Suppressor macrophage treated with lipopolysaccharide for 1 hour (primary cell): ENCODE data around the gene SCN3B.

Source experiments
- DNase-seq, 3 donors: peaks; one replicate each; pipeline ENCODE4 v3.0.0-alpha.2; 2020 to 2022

SCN3B gene

GRCh38 chr11:123653827-123654565 lies 428 bp downstream of the SCN3B start:
- DNase-seq, result peak in 2 of 3 donors; percentile 55 to 70

- DNase-seq, result no peak
Observed at GRCh38 chr11:123653483-123653826, 969 bp downstream of the SCN3B start.

GRCh38 chr11:123652599-123652998 lies 1.8 kb downstream of the SCN3B start:
- DNase-seq, result no peak

DNA sequence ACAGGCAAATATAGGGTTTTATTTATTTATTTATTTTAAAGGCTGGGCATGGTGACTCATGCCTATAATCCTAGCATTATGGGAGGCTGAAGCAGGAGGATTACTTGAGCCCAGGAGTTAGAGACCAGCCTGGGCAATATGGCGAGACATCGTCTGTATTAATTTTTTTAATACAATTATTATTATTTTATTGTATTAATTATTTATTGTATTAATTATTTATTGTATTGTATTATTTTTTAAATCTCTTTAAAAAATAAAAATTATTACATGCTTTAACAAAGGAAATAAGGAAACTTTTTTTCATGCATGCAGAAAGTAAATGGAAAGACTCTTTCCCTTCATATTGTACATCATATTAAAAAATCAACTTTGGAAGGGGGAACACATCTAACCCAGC lies 3.5 kb downstream of the SCN3B start:
- no peak for DNase-seq

GRCh38 chr11:123645286-123645975 lies 9.0 kb downstream of the SCN3B start:
- no peak for DNase-seq

- no peak for DNase-seq
Observed at GRCh38 chr11:123642435-123642834, 12.0 kb downstream of the SCN3B start.

- no peak for DNase-seq
Observed at GRCh38 chr11:123641495-123641840, 13.0 kb downstream of the SCN3B start.

DNA sequence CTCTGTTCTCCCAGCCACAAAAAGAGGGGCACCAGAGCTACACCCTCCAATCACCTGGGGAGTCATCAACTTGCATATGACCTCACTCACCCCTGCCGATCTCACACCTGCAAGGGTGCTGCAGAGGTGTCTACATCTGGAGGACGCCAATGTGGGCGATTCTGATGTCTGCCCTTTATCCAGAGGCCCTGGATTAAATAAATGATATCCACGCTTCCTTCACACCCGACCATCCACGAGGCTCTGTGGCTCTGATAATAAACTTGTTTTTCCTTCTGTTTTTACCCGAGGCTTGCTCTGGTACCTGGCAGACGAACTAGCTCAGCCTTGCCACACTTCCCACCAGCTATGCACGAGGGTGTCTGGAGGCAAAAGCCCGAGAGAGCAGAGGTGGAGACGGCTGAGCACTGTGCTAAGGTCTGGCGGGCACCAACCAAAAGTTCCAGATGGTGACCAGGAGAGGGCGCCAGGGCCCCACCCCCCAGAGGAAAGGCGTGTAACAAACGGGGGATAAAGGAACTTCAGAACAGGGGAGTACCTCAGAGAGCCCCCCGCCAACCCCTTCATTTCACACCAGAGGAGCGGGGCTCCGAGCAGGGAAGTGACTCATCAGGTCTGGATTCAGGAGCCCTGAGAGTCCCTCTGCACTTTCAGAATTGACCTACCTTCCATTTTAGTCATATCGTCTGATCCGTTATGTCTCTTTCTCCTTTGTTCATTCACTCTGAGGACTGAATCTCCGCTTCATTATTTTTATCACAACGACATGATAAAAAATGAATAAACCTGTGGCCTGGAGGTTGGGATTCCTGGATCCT lies 13.5 kb downstream of the SCN3B start:
- DNase-seq, result peak; percentile 48 to 69 (median 52)

- no peak for DNase-seq
Observed at GRCh38 chr11:123640029-123640428, 14.4 kb downstream of the SCN3B start.

- peak in 1 of 3 donors; percentile 7 for DNase-seq
Observed at GRCh38 chr11:123630126-123630608, 24.3 kb downstream of the SCN3B start.

GRCh38 chr11:123628936-123629683 lies 25.3 kb downstream of the SCN3B start:
- peak in 1 of 3 donors; percentile 9 for DNase-seq

DNA sequence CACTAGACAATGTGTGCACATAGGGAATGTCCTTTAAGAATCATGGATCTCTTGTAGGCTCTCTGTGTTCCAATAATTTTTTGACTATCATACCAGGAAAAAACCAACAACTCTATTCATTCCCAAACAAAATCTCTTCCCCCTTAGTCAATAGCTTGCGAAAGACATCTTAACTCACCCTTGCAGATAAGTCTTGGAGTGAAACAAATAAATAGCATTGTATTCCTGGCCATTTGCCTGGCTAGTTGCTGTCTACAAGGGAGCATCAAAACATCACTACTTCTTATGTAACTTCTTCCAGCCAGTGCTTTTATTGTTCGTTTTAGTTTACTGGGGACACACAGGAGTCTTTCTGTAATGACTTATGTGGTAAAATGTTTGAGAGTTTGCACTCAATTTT lies 29.4 kb downstream of the SCN3B start:
- DNase-seq, result no peak

DNA sequence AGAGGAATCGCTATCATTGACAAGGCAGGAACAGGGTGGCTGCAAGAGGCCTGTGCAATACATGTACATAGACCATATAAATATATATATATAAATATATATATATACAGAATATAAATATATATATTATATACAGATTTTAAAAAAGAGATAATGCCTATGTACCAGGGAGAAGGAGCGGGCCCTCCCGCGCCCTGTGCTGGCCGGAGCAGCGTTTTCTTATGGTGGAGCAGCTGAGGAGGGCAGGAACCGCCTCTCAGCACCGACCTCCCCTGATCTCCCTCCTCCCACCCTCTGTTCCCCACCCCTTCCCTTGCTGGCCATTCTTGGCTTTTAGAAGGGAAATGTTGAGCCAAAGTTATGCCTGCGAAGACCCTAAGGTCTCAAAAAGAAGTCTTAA lies 31.8 kb downstream of the SCN3B start:
- DNase-seq, result no peak

DNA sequence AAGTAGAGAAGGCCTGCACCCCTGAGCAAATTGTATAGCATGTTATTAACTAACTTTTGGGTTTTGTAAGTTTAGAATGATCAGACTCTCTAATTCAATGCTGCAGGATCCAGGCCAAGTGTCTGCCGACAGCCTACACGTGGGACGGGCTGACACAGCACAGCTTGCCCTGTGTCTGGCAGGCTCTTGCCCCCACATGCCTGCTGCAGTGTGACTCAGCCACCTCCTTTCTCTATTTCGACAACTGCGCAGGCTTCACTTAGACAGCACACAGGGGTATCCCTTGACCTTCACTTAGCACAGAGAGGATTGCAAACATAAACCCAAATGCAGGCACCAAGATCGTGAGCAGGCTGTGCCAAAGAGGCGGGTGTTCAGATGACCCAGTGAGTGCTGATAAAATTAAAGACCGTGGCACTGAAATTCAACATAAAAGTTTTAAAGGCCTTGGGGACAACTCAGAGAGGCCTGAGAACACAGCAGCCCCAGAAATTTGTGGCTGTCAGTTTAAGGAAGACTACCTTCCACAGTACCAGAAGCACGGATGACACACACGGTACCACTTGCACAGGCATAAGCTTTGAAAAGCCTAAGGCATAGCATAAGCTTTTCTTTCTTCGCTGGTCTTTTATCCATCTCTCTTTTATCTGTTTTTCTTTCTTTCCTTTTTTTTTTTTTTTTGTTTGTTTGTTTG lies 37.8 kb downstream of the SCN3B start:
- DNase-seq, result peak in 1 of 3 donors; percentile 34

GRCh38 chr11:123611698-123612097 lies 42.7 kb downstream of the SCN3B start:
- DNase-seq, result no peak

DNA sequence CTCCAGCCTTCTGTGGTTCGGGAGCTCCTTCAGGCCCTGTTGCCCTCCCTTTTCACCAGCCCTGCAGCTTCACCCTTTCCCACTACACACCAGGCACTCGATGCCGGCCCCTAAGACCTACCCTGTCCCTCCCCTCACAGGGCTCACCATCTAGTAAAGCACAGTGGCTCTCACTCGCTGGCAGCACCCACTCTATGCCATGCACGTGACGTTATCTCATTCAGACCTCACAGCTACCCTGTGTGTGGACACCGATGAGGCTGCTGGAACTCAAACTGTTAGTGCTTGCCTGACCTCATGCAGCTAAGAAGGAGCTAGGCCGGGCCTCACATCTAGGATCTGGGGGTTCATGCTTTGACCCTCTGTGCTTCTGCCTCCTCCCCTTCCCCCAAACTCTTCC lies 45.5 kb downstream of the SCN3B start:
- no peak for DNase-seq

GRCh38 chr11:123608371-123608770 lies 46.1 kb downstream of the SCN3B start:
- DNase-seq, result no peak

- no peak for DNase-seq
Observed at GRCh38 chr11:123607781-123608180, 46.6 kb downstream of the SCN3B start.

DNA sequence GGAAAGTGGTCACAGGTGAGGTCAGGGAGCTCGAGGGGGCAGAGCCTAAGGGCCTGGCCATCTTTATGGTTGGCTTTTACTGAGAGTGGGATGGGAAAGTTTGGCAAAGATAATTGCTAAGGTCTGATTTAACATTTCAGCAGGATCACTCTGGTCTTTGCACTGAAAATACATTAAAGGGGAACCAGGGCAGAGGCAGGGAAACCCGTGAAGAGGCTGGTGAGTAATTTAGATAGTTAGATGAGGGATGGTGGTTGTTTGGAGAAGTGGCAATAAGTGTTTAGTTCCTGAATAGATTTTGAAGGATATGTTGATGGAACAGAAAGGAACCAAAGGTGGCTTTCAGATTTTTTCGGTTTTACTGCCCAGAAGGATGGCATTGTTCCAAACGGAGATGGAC lies 50.8 kb downstream of the SCN3B start:
- peak; percentile 23 to 34 (median 30) for DNase-seq

GRCh38 chr11:123601743-123602142 lies 52.7 kb downstream of the SCN3B start:
- no peak for DNase-seq

DNA sequence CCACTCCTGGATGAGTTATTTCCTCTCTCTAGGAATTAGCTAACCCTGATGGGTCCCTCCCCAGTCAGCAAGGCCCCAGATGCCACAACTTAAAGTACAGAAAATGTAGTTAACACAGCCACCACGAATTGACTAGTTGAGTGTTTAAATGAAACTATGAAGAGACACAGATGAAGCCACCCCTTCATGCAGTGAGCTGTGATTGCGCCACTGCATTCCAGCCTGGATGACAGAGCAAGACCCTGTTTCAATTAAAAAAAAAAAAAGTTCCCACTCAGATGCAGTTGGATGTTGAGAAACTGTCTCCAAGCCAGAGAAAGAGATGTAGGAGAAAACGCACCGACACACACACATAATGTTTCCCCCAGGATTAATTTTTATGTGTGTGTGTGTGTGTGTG lies 53.3 kb downstream of the SCN3B start:
- peak in 1 of 3 donors; percentile 3 for DNase-seq

- DNase-seq, result peak in 1 of 3 donors; percentile 2
Observed at GRCh38 chr11:123597859-123598258, 56.6 kb downstream of the SCN3B start.
